Fibroblast of skin of abdomen (primary cell): Measurements from ENCODE around the gene STAT4. TPM values are rescaled to one million over a fixed set of nuclear protein-coding genes. Genes with fewer than 3 reads are reported as not detected.

Experiments used
- DNase-seq: peaks from one replicate; pipeline ENCODE4 v3.0.0-alpha.2; 2013
- polyA plus RNA-seq, 2 experiments: library from polyadenylated mRNA; unstranded; fragments of 120-200 nt; gene quantifications; one replicate each; pipeline ENCODE4 v1.2.1, GENCODE V29; 2013; ENCODE audit not compliant: insufficient read length in 2 of 2

The STAT4 gene, protein sequence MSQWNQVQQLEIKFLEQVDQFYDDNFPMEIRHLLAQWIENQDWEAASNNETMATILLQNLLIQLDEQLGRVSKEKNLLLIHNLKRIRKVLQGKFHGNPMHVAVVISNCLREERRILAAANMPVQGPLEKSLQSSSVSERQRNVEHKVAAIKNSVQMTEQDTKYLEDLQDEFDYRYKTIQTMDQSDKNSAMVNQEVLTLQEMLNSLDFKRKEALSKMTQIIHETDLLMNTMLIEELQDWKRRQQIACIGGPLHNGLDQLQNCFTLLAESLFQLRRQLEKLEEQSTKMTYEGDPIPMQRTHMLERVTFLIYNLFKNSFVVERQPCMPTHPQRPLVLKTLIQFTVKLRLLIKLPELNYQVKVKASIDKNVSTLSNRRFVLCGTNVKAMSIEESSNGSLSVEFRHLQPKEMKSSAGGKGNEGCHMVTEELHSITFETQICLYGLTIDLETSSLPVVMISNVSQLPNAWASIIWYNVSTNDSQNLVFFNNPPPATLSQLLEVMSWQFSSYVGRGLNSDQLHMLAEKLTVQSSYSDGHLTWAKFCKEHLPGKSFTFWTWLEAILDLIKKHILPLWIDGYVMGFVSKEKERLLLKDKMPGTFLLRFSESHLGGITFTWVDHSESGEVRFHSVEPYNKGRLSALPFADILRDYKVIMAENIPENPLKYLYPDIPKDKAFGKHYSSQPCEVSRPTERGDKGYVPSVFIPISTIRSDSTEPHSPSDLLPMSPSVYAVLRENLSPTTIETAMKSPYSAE
- 2.3 TPM for polyA plus RNA-seq (2013, experiment 1 of 2; ENCODE audit: insufficient read length)
- 2.8 TPM for polyA plus RNA-seq (2013, experiment 2 of 2; ENCODE audit: insufficient read length)

DNA sequence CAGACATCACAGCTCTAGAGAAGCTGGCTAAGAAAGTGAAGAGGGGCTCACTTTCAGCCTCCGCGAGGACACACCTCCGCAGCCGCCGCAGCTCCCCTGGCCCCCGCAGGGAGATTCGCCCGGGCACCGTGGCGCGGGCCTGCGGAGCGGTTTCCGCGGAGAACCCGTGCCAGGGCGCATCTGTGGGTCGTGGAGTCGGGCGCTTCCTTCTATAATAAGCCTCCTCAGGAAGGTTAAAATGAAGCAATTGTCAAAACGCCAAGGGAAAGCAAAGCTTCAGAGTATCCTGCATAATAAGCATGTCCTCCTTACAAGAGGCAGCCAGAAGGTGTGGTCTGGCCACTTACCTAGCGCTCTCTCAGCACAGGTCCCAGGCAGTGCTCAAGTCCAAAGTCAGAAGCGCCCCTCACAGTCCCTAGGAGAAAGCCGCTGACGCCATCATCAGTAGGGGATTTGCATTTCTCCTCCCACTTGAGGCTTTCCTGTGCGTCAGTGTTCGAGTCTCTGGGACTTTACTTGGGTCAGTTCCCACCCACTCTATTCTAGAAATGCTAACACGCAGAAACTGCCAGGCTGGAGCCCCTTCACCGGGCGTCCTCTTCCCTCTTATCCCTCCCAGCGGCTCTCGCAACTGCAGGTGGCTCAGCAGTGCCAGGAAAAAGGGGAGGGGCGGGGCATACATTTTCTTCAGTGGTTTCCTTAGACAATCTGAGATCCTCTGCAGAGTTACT, at the start of gene STAT4:
TSS of gene STAT4 (minus strand) at position 395 of the 731 bp plus-strand sequence. CDS start 2,791 bp downstream, outside the sequence.
- peak; percentile 42 for DNase-seq

DNA sequence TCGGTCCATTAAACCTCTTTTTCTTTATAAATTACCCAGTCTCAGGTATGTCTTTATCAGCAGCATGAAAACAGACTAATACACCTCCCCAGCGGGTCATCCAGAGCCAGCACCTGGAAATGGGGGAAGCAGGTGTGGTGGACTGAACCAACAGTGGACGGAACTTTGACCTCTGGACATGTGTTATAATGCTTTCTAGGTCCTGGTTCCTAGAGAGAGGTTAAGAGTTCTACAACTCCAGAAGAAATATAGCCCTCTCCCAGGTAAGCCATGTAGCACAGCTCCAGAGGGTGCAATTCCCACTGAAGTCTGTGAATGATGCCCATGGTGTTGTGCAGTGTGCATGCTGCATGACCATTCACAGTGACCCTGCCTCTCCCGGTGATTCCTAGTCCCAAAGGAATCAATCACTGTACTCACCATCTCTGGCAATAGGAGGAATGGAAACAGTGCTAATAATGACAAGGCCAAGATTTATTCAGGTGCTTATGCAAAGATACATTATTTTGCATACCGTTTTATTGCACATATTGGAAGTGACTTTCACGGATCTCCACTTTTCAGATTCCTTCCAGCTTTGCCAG, 49.2 kb upstream of the STAT4 start:
- DNase-seq: no peak

DNA sequence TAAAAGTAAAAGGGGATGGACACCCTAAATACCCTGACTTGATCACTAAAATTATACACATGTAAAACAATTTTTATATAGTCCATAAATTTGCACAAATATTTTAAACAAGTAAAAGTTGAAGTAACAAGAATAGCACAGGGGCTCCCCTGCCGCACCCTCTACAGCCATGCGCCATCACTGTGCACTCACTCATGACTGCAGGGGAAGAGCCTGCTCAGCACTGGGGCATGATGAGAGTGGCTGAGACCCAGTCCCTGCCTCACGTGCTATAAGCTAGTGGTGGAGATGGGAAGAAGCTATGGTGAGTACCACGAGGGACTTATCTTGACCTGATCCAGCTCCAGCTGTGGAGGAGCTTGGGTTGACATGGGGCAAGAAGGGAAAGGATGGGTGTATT, 47.5 kb upstream of the STAT4 start:
- no peak for DNase-seq

DNA sequence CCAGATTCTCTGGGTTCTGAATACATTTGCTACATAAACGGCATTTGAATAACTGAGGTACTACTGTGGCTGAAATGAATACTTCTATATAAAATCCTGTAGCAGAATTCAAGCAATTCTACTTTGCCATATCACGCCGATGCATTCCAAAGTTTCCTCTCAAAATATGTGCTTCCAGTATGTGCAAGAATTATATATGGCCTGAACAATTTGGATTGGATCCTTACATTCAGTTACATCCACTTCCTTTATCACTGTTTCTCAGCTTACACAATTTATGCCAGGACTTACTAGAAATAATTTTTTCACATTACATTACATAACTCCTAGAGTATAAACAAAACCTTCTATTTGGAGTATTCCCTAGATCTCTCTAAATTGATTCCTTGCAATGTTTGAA, 46.3 kb upstream of the STAT4 start:
- DNase-seq: no peak

DNA sequence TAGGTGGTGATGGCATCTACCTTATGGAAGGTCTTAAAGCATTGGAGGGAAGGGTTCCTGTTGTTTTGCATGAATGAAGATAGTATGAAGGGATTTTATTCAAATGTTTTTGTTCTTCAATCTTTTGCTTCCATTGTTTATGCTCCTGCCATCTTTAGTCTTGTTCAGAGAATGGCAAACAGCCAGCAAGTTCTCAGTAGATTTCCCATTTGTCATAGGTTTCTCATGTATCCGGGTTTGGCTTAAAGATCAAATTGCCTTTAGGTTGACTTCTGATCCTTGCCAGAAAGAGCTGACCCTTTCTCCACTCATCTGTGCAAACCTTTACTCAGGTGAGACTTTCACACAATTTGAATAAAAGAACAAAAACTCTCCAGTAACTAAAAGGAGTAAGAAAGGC, 44.2 kb upstream of the STAT4 start:
- no peak for DNase-seq

DNA sequence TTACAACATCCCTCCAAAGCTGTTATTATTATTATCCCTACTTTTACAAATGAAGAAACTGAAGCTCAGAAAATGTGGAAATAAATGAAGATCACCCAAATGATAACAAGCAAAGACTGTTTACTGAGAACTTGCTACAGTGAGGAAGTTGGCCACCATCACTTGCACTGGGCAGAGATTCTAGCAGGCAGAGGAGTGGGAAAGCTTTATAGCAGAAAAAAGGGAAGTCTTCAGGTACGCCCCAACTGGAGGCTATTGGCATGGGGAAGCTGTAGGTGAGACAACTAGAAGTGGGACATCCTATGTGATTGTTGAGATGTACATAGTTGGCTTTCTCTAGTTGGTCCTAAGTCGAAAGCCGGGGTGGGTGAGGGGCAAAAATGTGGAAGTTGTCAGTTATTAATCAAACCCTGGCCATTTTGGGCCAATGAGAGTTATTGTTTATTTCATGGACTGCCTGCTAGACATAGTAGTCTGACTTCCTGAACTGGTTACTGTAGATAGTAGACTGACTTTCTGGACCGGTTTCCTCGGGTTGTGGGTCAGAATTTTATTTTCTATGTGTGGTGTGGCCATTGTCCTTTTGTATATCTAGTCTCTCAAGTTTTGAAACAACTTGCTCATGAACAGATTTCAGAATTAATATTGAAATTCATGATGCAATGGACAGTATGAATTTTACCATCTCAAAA, 40.2 kb upstream of the STAT4 start:
- no peak for DNase-seq

DNA sequence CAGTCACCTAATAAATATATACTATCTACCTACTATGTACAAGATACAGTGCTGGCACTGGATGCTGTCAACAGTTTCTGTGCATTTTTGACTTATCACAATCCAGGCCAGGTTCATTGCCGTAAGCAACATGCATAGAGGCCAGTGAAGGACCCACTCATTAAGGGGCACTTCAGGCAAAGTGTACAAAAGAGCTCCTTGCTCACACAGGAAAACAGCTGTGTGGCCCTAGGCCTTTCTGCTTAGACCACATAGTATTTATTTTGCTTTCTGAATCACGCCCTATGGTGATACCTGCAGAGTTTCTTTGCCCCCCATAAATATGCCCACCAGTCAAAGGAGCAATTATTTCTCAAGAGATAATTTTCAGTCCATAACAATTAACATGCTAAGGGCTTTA, 39.6 kb upstream of the STAT4 start:
- no peak for DNase-seq

DNA sequence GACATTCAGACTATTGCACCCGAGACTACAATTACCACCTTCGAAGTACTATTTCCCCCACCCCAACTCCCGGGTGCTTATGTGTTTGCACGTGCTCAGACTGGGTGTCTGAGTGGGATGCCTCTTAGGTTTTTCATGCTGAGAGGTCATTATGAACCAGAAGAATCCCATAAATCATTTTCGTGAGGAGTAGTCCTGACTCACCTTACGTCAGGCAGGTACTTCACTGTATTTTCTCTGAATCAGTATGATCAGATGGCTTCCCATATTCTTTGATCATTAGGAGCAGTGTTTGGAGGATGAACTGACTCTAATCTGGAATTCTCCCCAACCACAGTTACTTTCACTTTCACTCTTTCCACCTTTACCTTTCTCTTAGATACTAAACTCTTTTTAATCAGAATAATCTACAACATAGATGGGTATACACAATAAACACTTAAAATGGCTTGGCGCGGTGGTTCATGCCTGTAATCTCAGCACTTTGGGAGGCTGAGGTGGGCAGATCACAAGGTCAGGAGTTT, 38.4 kb upstream of the STAT4 start:
- no peak for DNase-seq

DNA sequence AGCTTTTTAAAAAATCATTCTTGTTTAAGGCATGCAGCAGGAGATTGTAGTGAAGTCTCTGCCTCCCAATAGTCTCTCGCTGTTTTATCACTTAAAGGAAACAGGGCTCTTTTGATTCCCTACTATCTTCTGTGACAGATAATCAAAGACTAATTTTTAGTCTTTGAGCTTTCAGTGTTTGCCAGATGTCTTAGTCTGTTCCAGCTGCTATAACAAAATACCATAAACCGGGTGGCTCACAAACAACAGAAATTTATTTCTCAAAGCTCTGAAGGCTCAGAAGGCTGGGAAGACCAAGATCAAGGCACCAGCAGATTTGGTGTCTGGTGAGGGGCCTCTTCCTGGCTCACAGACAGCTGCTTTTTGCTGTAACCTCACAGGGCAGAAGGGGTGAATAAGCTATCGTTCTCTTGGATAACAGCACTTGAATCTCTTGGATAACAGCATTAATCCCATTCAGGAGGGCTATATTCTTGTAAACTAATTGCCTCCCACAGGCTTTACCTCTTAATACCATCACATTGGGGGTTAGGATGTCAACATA, 37.8 kb upstream of the STAT4 start:
- DNase-seq: no peak

DNA sequence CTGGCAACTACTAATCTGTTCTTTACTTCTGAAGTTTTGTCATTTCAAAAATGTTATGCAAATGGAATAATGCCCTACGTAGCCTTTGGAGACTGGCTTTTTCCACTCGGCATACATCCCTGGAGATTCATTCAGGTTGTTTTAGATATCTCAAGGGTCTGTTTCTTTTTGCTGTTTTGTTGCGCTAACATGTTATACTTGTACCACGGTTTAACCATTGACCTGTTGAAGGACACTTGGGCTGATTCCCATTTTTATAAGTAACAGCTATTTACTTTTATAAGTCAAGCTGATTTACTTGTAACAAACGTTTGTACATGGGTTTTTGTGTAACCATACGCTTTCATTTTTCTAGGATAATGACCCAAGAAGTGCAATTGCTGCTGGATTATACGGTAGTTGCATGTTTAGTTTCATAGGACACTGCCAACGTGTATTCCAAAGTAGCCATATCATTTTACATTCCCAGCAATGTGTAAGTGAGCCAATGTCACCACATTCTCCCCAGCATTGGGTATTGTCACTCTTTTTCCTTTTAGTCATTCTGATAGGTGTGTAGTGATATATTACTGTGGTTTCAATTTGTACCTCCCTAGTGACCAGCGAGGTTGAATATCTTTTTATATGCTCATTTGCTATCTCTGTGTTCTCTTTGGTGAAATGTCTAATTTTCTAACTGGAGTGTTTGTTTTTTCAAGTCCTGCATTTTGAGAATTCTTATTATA, 36.5 kb upstream of the STAT4 start:
- DNase-seq: no peak

DNA sequence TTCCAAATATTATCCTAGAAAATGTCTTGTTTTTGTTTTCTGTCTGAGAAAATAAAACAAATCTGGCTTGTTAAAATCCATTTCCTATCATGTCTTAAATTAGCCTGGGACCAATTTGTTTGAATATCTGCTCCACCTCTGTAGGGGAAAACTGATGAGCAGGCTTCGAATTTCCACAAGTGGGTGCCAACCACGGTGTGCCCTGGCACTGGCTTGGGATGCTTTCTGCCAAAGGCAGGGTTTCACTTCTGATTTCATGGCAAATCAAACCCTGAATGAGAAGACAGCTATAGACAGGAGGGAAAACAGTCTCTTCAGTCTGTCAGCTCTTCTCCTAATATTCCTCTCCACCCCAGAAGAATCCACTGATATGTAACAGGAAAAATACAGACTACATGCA, 33.7 kb upstream of the STAT4 start:
- DNase-seq: no peak

DNA sequence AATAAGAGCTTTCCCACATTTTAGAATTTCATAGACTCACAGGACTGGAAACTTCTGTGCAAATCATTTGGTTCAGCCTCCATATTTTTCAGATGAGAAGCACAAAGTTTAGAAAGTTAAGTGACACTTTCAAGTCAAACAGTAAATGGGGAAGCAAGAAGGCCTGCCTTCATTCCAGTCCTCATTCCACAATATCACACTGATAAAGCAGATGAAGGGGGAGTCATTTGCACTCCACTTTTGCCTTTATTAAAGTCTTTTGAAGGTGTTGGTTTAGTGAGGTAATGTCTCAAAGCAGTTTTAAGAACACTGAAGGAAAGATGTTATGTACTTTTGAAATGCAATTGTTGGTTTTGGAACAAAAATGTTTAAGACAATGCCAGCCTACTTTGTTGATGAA, 32.7 kb upstream of the STAT4 start:
- DNase-seq: no peak

DNA sequence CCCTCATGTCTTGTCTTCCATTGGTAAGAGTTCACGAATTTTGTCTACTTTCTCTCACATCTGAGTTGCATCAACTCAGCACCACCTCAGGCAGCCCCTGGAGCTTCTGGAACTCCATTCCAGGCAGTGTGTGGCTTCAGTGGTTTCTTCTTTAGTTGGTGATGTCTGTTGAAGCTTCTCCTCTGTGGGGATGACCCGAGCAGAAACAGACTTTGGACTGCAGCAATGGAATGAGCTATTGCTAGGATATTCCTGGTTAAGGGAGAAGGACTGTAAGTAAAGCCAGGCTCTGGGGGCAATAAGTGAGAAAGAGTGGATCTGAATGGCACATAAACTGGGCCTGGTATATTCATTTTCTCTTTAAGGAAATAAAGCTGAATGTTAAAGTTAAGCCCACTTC, 32.3 kb upstream of the STAT4 start:
- DNase-seq: no peak

DNA sequence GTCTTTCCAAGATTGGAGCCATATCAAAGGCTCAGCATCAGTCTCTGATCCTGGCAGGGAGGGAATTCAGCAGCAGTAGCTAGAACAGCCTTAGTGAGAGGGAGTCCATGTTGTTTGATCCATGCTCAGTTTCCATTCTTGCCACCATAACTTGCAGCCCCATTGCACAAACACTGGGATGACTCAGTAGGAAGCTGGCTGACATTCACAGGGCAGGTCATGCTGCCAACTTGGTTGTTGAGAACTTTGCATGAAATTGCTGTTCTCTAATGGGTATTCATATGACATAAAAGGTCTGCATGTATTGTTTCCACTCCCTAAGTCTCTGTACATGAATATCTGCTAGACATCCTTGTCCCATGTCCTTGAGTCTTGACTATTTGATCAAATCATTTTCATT, 29.9 kb upstream of the STAT4 start:
- DNase-seq: no peak

DNA sequence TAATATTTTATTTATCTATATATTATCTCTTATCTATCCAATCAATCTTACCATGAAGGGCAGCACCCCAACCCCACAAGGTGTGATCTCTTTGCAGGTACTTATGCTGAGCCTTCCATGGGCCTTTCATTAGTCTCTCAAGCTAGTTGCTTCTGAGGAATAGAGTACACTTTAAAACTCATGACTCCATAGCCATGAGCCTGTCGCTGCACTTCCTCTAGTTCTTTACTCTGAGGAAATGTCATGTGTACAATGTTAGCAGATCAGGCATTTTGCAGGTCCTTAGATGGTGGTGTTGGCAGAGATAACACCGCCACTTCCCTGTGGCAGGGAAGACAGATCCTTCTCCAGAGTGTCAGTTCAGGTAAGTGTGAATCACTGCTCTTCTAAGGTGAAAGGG, 29.5 kb upstream of the STAT4 start:
- DNase-seq: no peak

DNA sequence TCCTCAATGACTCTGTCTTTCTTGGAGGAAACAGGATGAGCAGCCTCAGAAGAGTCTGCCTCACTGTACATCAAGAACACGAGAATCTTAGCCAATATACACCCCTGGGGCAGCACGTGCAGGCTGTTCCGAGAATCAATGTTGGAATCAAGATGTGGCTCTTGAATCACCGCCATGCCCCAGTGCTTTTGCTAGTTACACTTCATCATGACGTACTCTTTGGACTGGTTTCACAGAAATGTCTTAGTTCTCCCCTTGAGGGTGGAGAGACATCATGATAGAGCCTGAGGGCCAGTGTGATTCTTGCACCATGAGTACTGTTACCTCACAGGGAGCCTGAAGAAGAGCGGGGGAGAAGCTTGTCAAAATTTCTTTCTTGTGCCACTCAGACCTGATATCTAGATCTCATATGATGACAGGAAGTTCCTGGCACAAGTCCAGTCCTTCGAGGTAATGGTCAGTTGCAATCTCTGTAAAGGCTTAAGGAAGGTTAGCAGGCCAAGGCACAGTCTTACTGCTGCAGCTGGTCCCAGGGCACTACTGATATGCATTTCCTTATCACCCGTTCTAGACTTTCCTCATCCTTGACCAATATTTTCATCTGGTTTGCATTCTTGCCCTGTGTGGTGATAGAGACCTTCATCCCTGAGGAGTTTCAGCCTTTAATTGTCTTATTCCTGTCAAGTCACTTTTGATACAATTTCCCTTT, 28.2 kb upstream of the STAT4 start:
- no peak for DNase-seq

DNA sequence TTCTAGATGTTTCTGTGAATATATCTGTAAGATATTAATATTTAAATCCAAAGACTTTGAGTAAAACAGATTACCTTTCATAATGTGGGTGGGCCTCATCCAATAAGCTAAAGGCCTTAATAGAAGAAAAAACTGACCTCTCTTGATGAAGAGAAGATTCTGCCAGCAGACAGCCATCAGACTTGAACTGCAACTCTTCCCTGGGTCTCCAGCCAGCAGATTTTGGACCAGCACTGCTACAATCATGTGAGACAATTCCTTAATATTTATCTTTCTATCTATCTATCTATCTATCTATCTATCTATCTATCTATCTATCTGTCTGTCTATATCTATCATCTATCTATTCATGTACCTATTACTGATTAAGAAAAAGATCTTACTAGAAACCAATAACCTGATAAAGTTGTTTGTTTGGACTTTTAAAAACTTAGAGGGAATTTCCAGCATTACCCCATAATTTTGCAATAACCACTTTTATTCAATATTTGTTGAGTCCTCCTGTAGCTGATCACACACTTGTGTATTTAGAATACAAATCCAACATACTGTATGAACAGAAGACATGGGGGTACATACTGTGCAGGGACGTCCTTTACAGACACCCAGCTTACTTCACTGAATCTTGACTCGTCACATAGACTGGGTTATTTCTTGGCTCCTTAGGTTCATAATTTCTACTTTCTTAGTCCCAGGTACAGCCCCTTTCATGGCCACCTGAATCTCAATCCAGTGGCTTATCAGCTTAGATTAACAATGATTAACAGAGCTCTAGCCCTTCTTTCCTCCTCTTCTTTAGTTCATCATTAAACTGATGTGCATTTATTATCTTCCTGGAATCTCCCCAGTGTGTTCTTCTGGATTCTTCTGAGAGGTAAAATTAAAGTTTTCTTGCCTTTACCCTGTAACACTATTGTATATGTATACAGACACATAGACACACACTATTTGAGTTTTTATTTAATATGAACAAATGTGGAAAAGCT, 27.2 kb upstream of the STAT4 start:
- DNase-seq: no peak

DNA sequence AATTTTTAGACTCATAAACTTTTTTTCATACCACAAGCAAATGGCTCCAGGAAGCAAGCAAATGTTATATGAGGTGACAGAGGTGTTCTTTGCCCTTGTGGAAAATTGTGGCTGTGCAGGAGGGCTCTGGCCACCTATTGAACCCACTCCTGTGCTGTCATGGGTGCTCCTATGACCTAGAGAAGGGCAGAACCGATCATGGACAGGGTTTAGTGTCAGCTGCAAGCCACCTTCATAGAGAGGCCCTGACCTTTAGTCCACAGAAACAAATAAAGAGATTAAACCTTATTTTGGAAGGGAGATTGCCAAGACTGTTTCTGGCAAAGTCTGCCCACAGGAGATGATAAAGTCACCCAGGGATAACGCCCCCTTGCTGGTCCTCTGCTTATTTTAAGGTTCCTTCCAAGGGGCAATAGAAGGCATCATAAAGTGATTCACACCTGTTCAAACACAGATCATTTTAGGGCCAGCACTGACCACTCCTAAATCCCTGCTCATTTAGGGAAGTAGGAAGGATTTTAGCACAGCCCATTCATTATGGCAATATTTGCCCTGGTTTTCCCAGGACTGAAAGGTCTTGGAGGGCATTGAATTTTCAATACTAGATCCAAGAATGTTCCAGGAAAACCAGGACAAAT, 26.1 kb upstream of the STAT4 start:
- no peak for DNase-seq
